ENCODE results near the gene KCNAB2.

Gene KCNAB2

DNA sequence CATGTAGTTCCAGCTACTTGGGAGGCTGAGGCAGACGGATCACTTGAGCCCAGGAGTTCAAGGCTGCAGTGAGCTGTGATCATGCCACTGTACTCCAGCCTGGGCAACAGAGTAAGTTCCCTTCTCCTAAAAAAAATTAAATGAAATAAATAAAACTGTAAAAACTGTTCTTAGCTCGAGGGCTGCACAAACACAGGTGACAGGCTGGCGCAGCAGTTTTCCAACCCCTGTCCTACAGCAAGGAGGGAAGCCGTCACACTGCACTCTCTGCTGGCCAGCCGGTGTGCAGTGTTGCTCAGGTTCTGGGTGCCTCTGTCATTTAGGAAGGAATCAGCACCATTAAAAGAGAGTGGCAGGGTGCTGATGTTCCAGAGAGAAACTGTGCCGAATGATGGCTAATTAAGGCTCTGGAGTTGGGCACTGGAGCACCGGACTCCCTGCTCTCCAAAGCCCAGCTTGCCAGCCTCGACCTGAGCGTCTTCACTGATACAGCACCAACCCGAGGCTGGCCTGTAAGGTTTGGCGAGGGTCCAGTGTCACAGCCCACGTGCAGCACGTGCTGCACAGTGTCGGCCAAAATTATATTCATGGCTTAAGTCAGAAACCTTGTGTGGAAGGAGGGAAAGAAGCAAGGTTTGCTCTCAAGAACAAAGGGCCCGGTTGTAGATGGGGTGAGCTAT lies 26.4 kb upstream of the KCNAB2 start:
- no peaks in the 10 kb centered on the region for H3K9me2 ChIP-seq (replicated peaks; ENCODE audit: control insufficient read depth, low read length)
- no peaks in the 10 kb centered on the region for H4K20me1 ChIP-seq (ENCODE audit: control insufficient read depth, insufficient read depth, low read depth, low read length)
- H3K27ac ChIP-seq (ENCODE audit: low read depth, low read length) = no peak overlapping the region
- H3K4me1 ChIP-seq (ENCODE audit: control insufficient read depth, low read length) = peaks cover 4% of the 10 kb centered on the region
- TF ChIP-seq EZH2phosphoT487 (IDR thresholded peaks at IDR 0.05; ENCODE audit: borderline replicate concordance, low read length) = no peak
- TF ChIP-seq, protein P1, sequence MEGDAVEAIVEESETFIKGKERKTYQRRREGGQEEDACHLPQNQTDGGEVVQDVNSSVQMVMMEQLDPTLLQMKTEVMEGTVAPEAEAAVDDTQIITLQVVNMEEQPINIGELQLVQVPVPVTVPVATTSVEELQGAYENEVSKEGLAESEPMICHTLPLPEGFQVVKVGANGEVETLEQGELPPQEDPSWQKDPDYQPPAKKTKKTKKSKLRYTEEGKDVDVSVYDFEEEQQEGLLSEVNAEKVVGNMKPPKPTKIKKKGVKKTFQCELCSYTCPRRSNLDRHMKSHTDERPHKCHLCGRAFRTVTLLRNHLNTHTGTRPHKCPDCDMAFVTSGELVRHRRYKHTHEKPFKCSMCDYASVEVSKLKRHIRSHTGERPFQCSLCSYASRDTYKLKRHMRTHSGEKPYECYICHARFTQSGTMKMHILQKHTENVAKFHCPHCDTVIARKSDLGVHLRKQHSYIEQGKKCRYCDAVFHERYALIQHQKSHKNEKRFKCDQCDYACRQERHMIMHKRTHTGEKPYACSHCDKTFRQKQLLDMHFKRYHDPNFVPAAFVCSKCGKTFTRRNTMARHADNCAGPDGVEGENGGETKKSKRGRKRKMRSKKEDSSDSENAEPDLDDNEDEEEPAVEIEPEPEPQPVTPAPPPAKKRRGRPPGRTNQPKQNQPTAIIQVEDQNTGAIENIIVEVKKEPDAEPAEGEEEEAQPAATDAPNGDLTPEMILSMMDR (IDR thresholded peaks at IDR 0.05; ENCODE audit: low read depth, low read length, poor library complexity, severe bottlenecking) = no peak
- no peaks in the 10 kb centered on the region for H3K79me2 ChIP-seq (ENCODE audit: control insufficient read depth, low read length)
- no peak overlapping the region for H3K4me2 ChIP-seq (ENCODE audit: low read length)
- no peaks in the 10 kb centered on the region for H3F3A ChIP-seq (ENCODE audit: control insufficient read depth, insufficient read depth)
- H3K9me3 ChIP-seq (ENCODE audit: control insufficient read depth, insufficient read depth, low read length) = no peaks in the 10 kb centered on the region
- H3K4me3 ChIP-seq (ENCODE audit: low read length) = no peak overlapping the region
- no peaks in the 10 kb centered on the region for H3K27me3 ChIP-seq (ENCODE audit: control insufficient read depth, low read length)
- no peaks in the 10 kb centered on the region for H3K36me3 ChIP-seq (ENCODE audit: control insufficient read depth, low read length)

- Histone ChIP-seq H3K27ac (ENCODE audit: low read depth, low read length) (no peak overlapping the region), H3K4me3 (ENCODE audit: low read length) (no peak overlapping the region), H3K79me2 (ENCODE audit: control insufficient read depth, low read length) (no peaks in the 10 kb centered on the region), H4K20me1 (ENCODE audit: control insufficient read depth, insufficient read depth, low read depth, low read length) (no peaks in the 10 kb centered on the region; the same call in 1 of the 2 replicates), H3K36me3 (ENCODE audit: control insufficient read depth, low read length) (no peaks in the 10 kb centered on the region), H3F3A (ENCODE audit: control insufficient read depth, insufficient read depth) (no peaks in the 10 kb centered on the region), H3K4me1 (ENCODE audit: control insufficient read depth, low read length) (peaks cover 23% of the 10 kb centered on the region), H3K9me2 (replicated peaks; ENCODE audit: control insufficient read depth, low read length) (no peaks in the 10 kb centered on the region), H3K4me2 (ENCODE audit: low read length) (no peak overlapping the region), H3K27me3 (ENCODE audit: control insufficient read depth, low read length) (peaks cover 23% of the 10 kb centered on the region), H3K9me3 (ENCODE audit: control insufficient read depth, insufficient read depth, low read length) (no peaks in the 10 kb centered on the region)
- TF ChIP-seq, protein P1 (IDR thresholded peaks at IDR 0.05; ENCODE audit: low read depth, low read length, poor library complexity, severe bottlenecking) = no peak
- TF ChIP-seq EZH2phosphoT487 (IDR thresholded peaks at IDR 0.05; ENCODE audit: borderline replicate concordance, low read length) = no peak
Measured at GRCh38 chr1:6022193-6022592, 23.5 kb upstream of the KCNAB2 start.

DNA sequence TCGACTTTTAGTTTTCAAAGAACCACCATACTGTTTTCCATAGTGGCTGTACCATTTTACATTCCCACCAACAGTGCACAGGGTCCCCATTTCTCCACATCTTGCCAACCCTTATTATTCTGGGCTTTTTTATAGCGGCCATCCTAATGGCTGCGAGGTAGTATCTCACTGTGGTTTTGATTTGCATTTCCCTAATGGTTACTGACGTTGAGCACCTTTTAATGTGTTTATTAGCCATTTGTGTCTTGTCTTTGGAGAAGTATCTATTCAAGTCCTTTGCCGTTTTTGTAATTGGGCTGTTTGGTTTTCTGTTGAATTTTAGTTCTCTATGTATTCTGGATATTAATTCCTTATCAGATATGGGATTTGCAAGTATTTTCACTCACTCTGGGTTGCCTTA lies 22.3 kb upstream of the KCNAB2 start:
- H3K4me1 ChIP-seq (ENCODE audit: control insufficient read depth, low read length) = peaks cover 35% of the 10 kb centered on the region
- H3K9me2 ChIP-seq (replicated peaks; ENCODE audit: control insufficient read depth, low read length) = no peaks in the 10 kb centered on the region
- no peak overlapping the region for H3K4me3 ChIP-seq (ENCODE audit: low read length)
- H3F3A ChIP-seq (ENCODE audit: control insufficient read depth, insufficient read depth) = no peaks in the 10 kb centered on the region
- H3K4me2 ChIP-seq (ENCODE audit: low read length) = no peak overlapping the region
- no peaks in the 10 kb centered on the region for H3K36me3 ChIP-seq (ENCODE audit: control insufficient read depth, low read length)
- H3K79me2 ChIP-seq (ENCODE audit: control insufficient read depth, low read length) = no peaks in the 10 kb centered on the region
- no peaks in the 10 kb centered on the region for H3K9me3 ChIP-seq (ENCODE audit: control insufficient read depth, insufficient read depth, low read length)
- no peak overlapping the region for H3K27ac ChIP-seq (ENCODE audit: low read depth, low read length)
- no peak for TF ChIP-seq EZH2phosphoT487 (IDR thresholded peaks at IDR 0.05; ENCODE audit: borderline replicate concordance, low read length)
- TF ChIP-seq, protein P1 (IDR thresholded peaks at IDR 0.05; ENCODE audit: low read depth, low read length, poor library complexity, severe bottlenecking) = no peak
- H4K20me1 ChIP-seq (ENCODE audit: control insufficient read depth, insufficient read depth, low read depth, low read length) = no peaks in the 10 kb centered on the region; the same call in 1 of the 2 replicates
- peaks cover 32% of the 10 kb centered on the region for H3K27me3 ChIP-seq (ENCODE audit: control insufficient read depth, low read length)
